Suprapubic skin (tissue), 4 donors: ENCODE results near the gene CKLF.

ENCODE experiments used
- POLR2A ChIP-seq, 2 donors: fragments of 450-650 bp; IDR thresholded peaks; one replicate each; pipeline ENCODE4 v1.6.1; 2017; ENCODE audit warnings: antibody characterized with exemption in 2 of 2, mild to moderate bottlenecking in 2 of 2, moderate library complexity in 2 of 2
- POLR2AphosphoS5 ChIP-seq, 3 donors: sonication (generic); formaldehyde crosslinking; IDR thresholded peaks; one replicate each; pipeline ENCODE4 v1.6.1; 2017; ENCODE audit warnings: antibody characterized with exemption in 3 of 3
- TF ChIP-seq, protein P1 (sequence below), 2 donors: fragments of 200-600 bp in 1 of 2; fragments of 450-650 bp in 1 of 2; sonication (generic) in 1 of 2; IDR thresholded peaks; one replicate each; pipeline ENCODE4 v1.5.1; 2016 to 2019; ENCODE audit warnings: antibody characterized with exemption in 2 of 2, mild to moderate bottlenecking in 1 of 2, moderate library complexity in 1 of 2

DNA sequence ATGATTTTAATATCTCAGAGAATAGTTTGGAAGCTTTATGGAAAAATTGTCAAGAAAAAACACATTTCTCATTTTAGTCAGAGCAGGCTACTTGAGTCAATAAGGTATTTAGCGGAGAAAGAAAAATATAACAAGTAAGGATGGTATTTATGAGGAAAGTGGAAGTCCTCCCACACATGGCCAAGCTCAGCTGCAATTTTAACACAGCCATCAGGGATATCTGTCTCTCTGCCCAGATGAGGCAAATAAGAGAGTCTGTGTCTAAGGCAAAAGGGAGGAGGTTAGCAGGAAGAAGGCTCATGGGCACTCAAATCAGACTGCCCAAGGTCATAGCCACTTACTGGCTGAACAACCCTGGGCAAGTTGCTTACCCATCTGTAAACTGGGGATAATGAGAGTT lies 21.7 kb downstream of the CKLF start:
- TF ChIP-seq, protein P1, sequence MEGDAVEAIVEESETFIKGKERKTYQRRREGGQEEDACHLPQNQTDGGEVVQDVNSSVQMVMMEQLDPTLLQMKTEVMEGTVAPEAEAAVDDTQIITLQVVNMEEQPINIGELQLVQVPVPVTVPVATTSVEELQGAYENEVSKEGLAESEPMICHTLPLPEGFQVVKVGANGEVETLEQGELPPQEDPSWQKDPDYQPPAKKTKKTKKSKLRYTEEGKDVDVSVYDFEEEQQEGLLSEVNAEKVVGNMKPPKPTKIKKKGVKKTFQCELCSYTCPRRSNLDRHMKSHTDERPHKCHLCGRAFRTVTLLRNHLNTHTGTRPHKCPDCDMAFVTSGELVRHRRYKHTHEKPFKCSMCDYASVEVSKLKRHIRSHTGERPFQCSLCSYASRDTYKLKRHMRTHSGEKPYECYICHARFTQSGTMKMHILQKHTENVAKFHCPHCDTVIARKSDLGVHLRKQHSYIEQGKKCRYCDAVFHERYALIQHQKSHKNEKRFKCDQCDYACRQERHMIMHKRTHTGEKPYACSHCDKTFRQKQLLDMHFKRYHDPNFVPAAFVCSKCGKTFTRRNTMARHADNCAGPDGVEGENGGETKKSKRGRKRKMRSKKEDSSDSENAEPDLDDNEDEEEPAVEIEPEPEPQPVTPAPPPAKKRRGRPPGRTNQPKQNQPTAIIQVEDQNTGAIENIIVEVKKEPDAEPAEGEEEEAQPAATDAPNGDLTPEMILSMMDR (IDR thresholded peaks at IDR 0.05), result no peak
- TF ChIP-seq POLR2A (IDR thresholded peaks at IDR 0.05) (no peak), POLR2AphosphoS5 (IDR thresholded peaks at IDR 0.05) (no peak)
